ENCODE data around the gene C4B. TPM values are rescaled to one million over a fixed set of nuclear protein-coding genes. Genes with fewer than 3 reads are reported as not detected.

Gene C4B
- total RNA-seq, 1 experiment from 2014 or later, result 1.1 TPM

GRCh38 chr6:32082935-32083334, 68.3 kb downstream of the C4B start:
- DNase-seq, result no peak
- Mint-ChIP-seq H3K27me3 (ENCODE audit: insufficient read depth, unreplicated experiment) (no peaks in the 10 kb centered on the region), H3K4me3 (ENCODE audit: unreplicated experiment) (no peak overlapping the region), H3K36me3 (ENCODE audit: insufficient read depth, unreplicated experiment) (no peaks in the 10 kb centered on the region), H3K27ac (ENCODE audit: unreplicated experiment) (peak overlapping the region; percentile 36), H3K4me1 (ENCODE audit: low read depth, unreplicated experiment) (peaks cover 33% of the 10 kb centered on the region), H3K9me3 (ENCODE audit: unreplicated experiment) (no peaks in the 10 kb centered on the region)
- Histone ChIP-seq H3K36me3 (ENCODE audit: control insufficient read depth, insufficient read depth, low read length) (no peaks in the 10 kb centered on the region), H3K27me3 (replicated peaks; ENCODE audit: control insufficient read depth, insufficient read depth, low read length) (no peaks in the 10 kb centered on the region), H3K4me1 (peaks cover 21% of the 10 kb centered on the region), H3K4me3 (ENCODE audit: low read depth, low read length) (no peak overlapping the region), H3K9me3 (no peaks in the 10 kb centered on the region)
- intact Hi-C loops (cut with micrococcal nuclease; ENCODE audit: unreplicated experiment), result no loop called here
- ChIA-PET POLR2A (no interaction called here), CTCF (no interaction called here)
- no TSS peak for BruUV-seq (replicated peaks)
- TF ChIP-seq CTCF (IDR thresholded peaks at IDR 0.05; ENCODE audit: insufficient read depth in 1 of 2, low read depth in 1 of 2, low read length in 1 of 2, severe bottlenecking in 1 of 2, unreplicated experiment in 1 of 2), result no peak

GRCh38 chr6:32083812-32084768, 69.5 kb downstream of the C4B start:
- Mint-ChIP-seq H3K4me1 (ENCODE audit: low read depth, unreplicated experiment) (peaks cover 33% of the 10 kb centered on the region), H3K4me3 (ENCODE audit: unreplicated experiment) (no peak overlapping the region), H3K36me3 (ENCODE audit: insufficient read depth, unreplicated experiment) (no peaks in the 10 kb centered on the region), H3K9me3 (ENCODE audit: unreplicated experiment) (no peaks in the 10 kb centered on the region), H3K27ac (ENCODE audit: unreplicated experiment) (no peak overlapping the region), H3K27me3 (ENCODE audit: insufficient read depth, unreplicated experiment) (no peaks in the 10 kb centered on the region)
- Histone ChIP-seq H3K9me3 (no peaks in the 10 kb centered on the region), H3K4me1 (peaks cover 24% of the 10 kb centered on the region), H3K36me3 (ENCODE audit: control insufficient read depth, insufficient read depth, low read length) (no peaks in the 10 kb centered on the region), H3K27me3 (replicated peaks; ENCODE audit: control insufficient read depth, insufficient read depth, low read length) (no peaks in the 10 kb centered on the region), H3K4me3 (ENCODE audit: low read depth, low read length) (no peak overlapping the region)
- no peak for TF ChIP-seq CTCF (IDR thresholded peaks at IDR 0.05; ENCODE audit: insufficient read depth in 1 of 2, low read depth in 1 of 2, low read length in 1 of 2, severe bottlenecking in 1 of 2, unreplicated experiment in 1 of 2)
- no TSS peak for BruUV-seq (replicated peaks)
- DNase-seq, result no peak
- ChIA-PET POLR2A (no interaction called here), CTCF (interaction anchor here (1.0 kb wide), 1 partner anchor 33 kb away, joined by 3 read pairs; no protein-coding TSS in a partner anchor)
- intact Hi-C loops (cut with micrococcal nuclease; ENCODE audit: unreplicated experiment), result no loop called here

GRCh38 chr6:32084780-32085179, 70.2 kb downstream of the C4B start:
- no peaks in the 10 kb centered on the region for H3K9me3 Mint-ChIP-seq (ENCODE audit: unreplicated experiment)
- no peak overlapping the region for H3K4me3 ChIP-seq (ENCODE audit: low read depth, low read length)
- POLR2A ChIA-PET, result no interaction called here
- CTCF ChIA-PET, result interaction anchor here (1.0 kb wide), 1 partner anchor 33 kb away, joined by 3 read pairs; no protein-coding TSS in a partner anchor
- no peaks in the 10 kb centered on the region for H3K27me3 ChIP-seq (replicated peaks; ENCODE audit: control insufficient read depth, insufficient read depth, low read length)
- H3K4me3 Mint-ChIP-seq (ENCODE audit: unreplicated experiment), result no peak overlapping the region
- H3K4me1 ChIP-seq, result peaks cover 24% of the 10 kb centered on the region
- peaks cover 33% of the 10 kb centered on the region for H3K4me1 Mint-ChIP-seq (ENCODE audit: low read depth, unreplicated experiment)
- no peaks in the 10 kb centered on the region for H3K9me3 ChIP-seq
- intact Hi-C loops (cut with micrococcal nuclease; ENCODE audit: unreplicated experiment), result no loop called here
- no peak for DNase-seq
- BruUV-seq (replicated peaks), result no TSS peak
- no peak for TF ChIP-seq CTCF (IDR thresholded peaks at IDR 0.05; ENCODE audit: insufficient read depth in 1 of 2, low read depth in 1 of 2, low read length in 1 of 2, severe bottlenecking in 1 of 2, unreplicated experiment in 1 of 2)
- no peaks in the 10 kb centered on the region for H3K36me3 Mint-ChIP-seq (ENCODE audit: insufficient read depth, unreplicated experiment)
- H3K36me3 ChIP-seq (ENCODE audit: control insufficient read depth, insufficient read depth, low read length), result no peaks in the 10 kb centered on the region
- no peaks in the 10 kb centered on the region for H3K27me3 Mint-ChIP-seq (ENCODE audit: insufficient read depth, unreplicated experiment)
- H3K27ac Mint-ChIP-seq (ENCODE audit: unreplicated experiment), result no peak overlapping the region

Other genes starting within 250 kb of the C4B start
- gene VWA7, start 237.5 kb upstream of the C4B start, total RNA-seq (2022), result 0.61 and 1.5 TPM in 2 replicates
- gene VARS1, start 219.0 kb upstream of the C4B start, total RNA-seq (2022), result 132 and 135 TPM in 2 replicates
- 56.3 and 61.2 TPM in 2 replicates for gene LSM2, start 207.8 kb upstream of the C4B start, total RNA-seq (2022)
- gene HSPA1L, start 199.5 kb upstream of the C4B start, total RNA-seq (2022), result 0.86 and 1.6 TPM in 2 replicates
- 77.3 and 96.9 TPM in 2 replicates for gene HSPA1A, start 199.3 kb upstream of the C4B start, total RNA-seq (2022)
- 99.0 and 112 TPM in 2 replicates for gene HSPA1B, start 187.1 kb upstream of the C4B start, total RNA-seq (2022)
- 173 and 176 TPM in 2 replicates for gene NEU1, start 152.0 kb upstream of the C4B start, total RNA-seq (2022)
- gene SLC44A4, start 135.8 kb upstream of the C4B start, total RNA-seq (2022), result 0.57 TPM in 1 of 2 replicates, not detected in the other
- 64.3 and 65.7 TPM in 2 replicates for gene EHMT2, start 117.1 kb upstream of the C4B start, total RNA-seq (2022)
- 9.6 and 11.7 TPM in 2 replicates for gene ZBTB12, start 112.7 kb upstream of the C4B start, total RNA-seq (2022)
- gene C2, start 87.1 kb upstream of the C4B start, total RNA-seq (2022), result 4.8 and 4.9 TPM in 2 replicates
- 31.0 and 32.1 TPM in 2 replicates for gene CFB, start 68.7 kb upstream of the C4B start, total RNA-seq (2022)
- 75.3 and 82.0 TPM in 2 replicates for gene NELFE, start 55.8 kb upstream of the C4B start, total RNA-seq (2022)
- 70.0 and 77.9 TPM in 2 replicates for gene SKIC2, start 55.6 kb upstream of the C4B start, total RNA-seq (2022)
- gene DXO, start 42.7 kb upstream of the C4B start, total RNA-seq (2022), result 22.4 and 23.7 TPM in 2 replicates
- gene C4A, start 32.7 kb upstream of the C4B start, total RNA-seq (2022), result 1.0 and 1.5 TPM in 2 replicates
- not detected in 2 replicates for gene CYP21A2, start 23.6 kb downstream of the C4B start, total RNA-seq (2022)
- gene TNXB, start 94.5 kb downstream of the C4B start, total RNA-seq (2022), result 2.7 and 3.9 TPM in 2 replicates
- gene ATF6B, start 113.5 kb downstream of the C4B start, total RNA-seq (2022), result 61.5 and 64.9 TPM in 2 replicates
- gene FKBPL, start 115.5 kb downstream of the C4B start, total RNA-seq (2022), result 8.9 and 9.1 TPM in 2 replicates
- gene PRRT1, start 137.1 kb downstream of the C4B start, total RNA-seq (2022), result 2.0 and 3.6 TPM in 2 replicates
- 80.8 and 92.5 TPM in 2 replicates for gene PPT2, start 139.3 kb downstream of the C4B start, total RNA-seq (2022)
- 44.6 and 45.0 TPM in 2 replicates for gene EGFL8, start 149.8 kb downstream of the C4B start, total RNA-seq (2022)
- 60.4 and 61.9 TPM in 2 replicates for gene AGPAT1, start 161.3 kb downstream of the C4B start, total RNA-seq (2022)
- 64.7 and 70.7 TPM in 2 replicates for gene RNF5, start 163.6 kb downstream of the C4B start, total RNA-seq (2022)
- 8.3 and 10.3 TPM in 2 replicates for gene AGER, start 169.5 kb downstream of the C4B start, total RNA-seq (2022)
- 96.3 and 96.5 TPM in 2 replicates for gene PBX2, start 175.4 kb downstream of the C4B start, total RNA-seq (2022)
- 0.41 and 0.67 TPM in 2 replicates for gene GPSM3, start 177.8 kb downstream of the C4B start, total RNA-seq (2022)
- gene NOTCH4, start 209.3 kb downstream of the C4B start, total RNA-seq (2022), result 0.30 and 0.43 TPM in 2 replicates

Data from Caco-2 (cell line).